HG03457 (cell line): ENCODE results near the gene EMILIN1.

Experiments
- ATAC-seq: cut with Tn5 transposase; IDR thresholded peaks from one replicate; pipeline ENCODE4 v1.9.1; 2021; ENCODE audit warnings: moderate number of reproducible peaks; ENCODE audit not compliant: unreplicated experiment

Gene EMILIN1

DNA sequence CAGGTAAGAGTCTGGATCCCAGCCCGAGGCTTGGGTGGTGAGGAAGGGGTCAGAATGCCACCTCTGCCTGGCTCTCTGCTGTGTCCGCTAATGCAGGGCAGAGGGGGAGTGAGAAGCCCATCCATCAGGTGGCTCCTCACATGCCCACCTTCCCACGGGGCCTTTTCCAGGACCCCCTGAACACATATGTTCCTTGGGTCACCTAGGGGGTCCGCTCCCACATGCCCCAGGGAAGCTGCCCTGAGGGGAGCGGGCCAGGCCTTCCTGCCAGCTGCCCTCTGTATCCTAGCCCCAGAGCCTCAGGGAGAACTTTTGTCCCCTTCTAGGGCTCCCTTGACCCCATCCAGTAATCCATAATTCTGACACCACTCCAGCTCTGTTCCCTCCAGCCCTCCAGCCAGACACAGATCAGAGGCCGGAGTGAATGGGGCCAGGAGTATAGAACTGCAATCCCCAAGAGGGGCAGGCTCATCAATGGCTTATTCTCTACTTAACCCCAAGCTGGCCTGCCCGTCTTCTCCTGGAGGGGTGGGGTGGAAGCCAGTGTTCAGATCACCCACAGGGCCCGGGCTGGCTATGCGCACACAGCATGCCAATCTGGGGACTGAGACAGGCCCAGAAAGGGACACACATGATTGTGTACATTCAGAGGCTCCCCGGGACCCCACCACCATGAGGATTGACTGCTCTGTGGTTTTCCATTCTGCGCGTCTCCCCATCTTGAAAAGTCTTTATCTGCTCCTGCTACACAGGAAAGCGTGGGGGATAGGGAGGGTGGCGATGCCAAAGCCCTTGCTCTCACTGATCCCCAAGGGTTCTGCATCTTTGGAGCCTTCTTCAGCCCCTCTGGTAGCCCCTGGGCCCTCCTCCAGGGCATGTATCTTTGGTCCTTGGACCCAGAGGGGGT lies 1.1 kb downstream of the EMILIN1 start:
- ATAC-seq, result no peak

DNA sequence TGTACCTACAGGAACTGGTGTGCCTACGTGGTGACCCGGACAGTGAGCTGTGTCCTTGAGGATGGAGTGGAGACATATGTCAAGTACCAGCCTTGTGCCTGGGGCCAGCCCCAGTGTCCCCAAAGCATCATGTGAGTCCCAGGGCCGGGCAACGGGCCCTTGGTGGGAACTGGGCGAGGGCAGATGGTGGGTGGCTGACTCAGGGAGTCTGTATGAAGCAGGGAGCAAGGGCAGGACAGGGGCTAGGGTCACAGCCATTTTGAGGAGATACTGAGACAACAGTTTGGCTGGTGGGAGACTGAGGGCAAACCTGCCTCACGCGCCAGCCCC lies 1.7 kb downstream of the EMILIN1 start:
- ATAC-seq, result no peak

DNA sequence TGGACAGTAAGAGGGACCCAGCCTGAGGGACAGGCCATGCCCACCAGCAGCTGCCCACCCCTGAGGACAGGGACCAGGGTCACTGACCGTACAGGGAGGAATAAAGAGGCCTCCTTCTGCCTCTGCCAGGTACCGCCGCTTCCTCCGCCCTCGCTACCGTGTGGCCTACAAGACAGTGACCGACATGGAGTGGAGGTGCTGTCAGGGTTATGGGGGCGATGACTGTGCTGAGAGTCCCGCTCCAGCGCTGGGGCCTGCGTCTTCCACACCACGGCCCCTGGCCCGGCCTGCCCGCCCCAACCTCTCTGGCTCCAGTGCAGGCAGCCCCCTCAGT lies 2.2 kb downstream of the EMILIN1 start:
- ATAC-seq, result no peak

DNA sequence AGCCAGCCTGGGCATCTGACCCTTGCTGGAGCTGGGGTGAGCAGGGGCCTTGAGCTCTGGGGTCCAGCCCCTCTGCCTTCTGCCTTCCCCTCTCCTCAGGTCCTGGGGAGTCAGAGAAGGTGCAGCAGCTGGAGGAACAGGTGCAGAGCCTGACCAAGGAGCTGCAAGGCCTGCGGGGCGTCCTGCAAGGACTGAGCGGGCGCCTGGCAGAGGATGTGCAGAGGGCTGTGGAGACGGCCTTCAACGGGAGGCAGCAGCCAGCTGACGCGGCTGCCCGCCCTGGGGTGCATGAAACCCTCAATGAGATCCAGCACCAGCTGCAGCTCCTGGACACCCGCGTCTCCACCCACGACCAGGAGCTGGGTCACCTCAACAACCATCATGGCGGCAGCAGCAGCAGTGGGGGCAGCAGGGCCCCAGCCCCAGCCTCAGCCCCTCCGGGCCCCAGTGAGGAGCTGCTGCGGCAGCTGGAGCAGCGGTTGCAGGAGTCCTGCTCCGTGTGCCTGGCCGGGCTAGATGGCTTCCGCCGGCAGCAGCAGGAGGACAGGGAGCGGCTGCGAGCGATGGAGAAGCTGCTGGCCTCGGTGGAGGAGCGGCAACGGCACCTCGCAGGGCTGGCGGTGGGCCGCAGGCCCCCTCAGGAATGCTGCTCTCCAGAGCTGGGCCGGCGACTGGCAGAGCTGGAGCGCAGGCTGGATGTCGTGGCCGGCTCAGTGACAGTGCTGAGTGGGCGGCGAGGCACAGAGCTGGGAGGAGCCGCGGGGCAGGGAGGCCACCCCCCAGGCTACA lies 3.8 kb downstream of the EMILIN1 start:
- no peak for ATAC-seq

DNA sequence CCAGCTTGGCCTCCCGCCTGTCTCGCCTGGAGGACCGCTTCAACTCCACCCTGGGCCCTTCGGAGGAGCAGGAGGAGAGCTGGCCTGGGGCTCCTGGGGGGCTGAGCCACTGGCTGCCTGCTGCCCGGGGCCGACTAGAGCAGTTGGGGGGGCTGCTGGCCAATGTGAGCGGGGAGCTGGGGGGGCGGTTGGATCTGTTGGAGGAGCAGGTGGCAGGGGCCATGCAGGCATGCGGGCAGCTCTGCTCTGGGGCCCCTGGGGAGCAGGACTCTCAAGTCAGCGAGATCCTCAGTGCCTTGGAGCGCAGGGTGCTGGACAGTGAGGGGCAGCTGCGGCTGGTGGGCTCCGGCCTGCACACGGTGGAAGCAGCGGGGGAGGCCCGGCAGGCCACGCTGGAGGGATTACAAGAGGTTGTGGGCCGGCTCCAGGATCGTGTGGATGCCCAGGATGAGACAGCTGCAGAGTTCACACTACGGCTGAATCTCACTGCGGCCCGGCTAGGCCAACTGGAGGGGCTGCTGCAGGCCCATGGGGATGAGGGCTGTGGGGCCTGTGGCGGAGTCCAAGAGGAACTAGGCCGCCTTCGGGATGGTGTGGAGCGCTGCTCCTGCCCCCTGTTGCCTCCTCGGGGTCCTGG lies 4.5 kb downstream of the EMILIN1 start:
- no peak for ATAC-seq

DNA sequence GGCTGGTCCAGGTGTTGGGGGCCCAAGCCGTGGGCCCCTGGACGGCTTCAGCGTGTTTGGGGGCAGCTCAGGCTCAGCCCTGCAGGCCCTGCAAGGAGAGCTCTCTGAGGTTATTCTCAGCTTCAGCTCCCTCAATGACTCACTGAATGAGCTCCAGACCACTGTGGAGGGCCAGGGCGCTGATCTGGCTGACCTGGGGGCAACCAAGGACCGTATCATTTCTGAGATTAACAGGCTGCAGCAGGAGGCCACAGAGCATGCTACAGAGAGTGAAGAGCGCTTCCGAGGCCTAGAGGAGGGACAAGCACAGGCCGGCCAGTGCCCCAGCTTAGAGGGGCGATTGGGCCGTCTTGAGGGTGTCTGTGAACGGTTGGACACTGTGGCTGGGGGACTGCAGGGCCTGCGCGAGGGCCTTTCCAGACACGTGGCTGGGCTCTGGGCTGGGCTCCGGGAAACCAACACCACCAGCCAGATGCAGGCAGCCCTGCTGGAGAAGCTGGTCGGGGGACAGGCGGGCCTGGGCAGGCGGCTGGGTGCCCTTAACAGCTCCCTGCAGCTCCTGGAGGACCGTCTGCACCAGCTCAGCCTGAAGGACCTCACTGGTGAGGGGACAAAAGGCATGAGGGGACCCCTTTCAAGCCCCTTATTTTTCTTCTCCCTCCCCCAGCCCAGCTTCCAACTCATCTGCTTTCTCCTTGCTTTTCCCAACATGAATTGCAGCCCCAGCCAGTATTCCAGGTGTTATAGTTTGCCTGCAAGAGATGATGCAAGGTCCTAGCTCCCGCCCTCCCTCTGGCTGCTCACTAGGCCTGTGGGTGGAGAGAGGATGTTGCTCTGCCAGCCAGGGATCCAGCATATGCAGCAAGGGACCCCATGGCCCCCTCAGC lies 5.2 kb downstream of the EMILIN1 start:
- ATAC-seq, result no peak

DNA sequence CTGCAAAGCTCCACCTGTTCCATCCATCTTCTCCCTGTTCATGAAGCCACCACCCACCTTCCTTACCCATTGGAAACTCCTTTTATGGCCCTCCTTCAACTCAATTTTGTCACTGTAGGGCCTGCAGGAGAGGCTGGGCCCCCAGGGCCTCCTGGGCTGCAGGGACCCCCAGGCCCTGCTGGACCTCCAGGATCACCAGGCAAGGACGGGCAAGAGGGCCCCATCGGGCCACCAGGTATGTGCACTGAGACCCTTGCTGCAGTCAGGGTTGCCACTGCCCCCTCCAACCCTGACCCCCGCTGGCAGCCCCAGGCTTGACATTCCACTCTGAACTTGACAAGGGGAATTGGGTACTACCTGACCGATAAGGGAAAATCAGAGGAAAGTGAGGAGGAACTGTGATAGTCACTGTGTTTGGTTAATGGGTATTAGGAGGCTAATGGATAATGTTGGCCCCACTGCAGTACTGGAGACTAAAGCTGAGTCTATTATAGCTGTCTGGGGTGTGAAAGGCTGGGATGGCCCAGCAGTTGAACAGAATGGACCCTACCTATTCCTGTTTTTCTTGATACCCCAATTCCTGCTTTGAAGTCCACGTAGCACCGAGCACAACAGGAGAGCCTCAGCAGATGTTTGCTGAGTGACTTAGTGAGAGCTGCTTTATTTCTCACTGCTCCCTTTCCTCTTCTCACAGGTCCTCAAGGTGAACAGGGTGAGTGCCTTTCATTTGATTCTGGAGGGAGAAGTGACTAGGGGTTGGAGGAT lies 6.1 kb downstream of the EMILIN1 start:
- ATAC-seq, result no peak

DNA sequence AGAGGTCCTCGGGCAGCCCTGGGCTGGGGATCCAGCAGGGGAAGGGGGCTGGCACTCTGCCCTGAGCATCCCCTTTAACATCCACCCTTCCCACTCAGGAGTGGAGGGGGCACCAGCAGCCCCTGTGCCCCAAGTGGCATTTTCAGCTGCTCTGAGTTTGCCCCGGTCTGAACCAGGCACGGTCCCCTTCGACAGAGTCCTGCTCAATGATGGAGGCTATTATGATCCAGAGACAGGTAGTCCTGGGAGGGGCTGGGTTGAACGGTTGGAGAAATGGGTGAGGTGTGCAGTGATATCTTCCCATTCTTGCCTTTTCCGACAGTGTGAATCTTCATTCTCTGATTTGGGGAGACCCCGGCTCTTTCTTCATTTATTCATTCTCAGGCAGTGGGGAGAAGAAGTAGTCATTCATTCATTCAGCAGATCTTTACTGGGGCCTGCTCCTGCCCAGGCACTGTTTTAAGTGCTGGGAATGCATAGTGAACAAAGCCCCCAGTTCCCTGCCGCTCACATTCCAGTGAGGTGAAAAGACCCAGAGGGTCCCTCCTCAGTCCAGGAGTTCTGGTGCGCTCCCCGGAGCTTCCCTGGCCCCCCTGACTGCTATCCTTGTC lies 6.8 kb downstream of the EMILIN1 start:
- no peak for ATAC-seq

DNA sequence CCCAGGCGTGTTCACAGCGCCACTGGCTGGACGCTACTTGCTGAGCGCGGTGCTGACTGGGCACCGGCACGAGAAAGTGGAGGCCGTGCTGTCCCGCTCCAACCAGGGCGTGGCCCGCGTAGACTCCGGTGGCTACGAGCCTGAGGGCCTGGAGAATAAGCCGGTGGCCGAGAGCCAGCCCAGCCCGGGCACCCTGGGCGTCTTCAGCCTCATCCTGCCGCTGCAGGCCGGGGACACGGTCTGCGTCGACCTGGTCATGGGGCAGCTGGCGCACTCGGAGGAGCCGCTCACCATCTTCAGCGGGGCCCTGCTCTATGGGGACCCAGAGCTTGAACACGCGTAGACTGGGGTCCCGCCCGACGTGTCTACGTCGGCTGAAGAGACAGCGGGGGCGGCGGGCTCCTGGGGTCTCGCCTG lies 7.3 kb downstream of the EMILIN1 start:
- ATAC-seq, result no peak

DNA sequence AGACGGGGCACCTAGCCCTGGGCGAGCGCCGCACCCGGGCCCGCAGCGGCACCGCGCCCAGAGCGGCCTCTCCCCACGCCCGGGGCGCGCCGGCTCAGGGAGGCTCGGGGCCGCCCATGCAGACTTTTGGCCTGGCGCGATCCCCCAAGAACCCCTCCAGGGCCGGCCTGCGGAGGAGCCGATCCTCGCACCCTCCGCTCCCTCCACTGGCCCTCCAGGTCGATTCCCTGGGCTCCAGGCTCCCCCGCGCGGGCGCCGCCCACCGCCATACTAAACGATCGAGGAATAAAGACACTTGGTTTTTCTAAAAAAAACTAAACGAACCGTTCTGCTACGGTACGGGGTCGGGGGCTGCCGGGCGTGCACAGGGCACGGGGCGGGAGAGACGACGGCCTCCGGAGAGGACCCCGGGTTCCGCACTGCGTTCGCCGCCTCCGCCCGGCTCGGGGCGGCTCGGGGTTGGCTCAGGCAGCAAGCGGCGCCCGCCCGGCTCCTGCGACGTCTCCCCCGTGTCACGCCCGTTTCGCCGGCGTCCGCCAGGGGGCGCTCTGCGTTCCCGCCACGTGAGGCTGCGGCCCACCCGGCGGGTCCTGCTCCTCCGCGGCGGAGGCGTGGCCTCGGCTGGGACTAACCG lies 7.8 kb downstream of the EMILIN1 start:
- ATAC-seq, result peak; percentile 54

DNA sequence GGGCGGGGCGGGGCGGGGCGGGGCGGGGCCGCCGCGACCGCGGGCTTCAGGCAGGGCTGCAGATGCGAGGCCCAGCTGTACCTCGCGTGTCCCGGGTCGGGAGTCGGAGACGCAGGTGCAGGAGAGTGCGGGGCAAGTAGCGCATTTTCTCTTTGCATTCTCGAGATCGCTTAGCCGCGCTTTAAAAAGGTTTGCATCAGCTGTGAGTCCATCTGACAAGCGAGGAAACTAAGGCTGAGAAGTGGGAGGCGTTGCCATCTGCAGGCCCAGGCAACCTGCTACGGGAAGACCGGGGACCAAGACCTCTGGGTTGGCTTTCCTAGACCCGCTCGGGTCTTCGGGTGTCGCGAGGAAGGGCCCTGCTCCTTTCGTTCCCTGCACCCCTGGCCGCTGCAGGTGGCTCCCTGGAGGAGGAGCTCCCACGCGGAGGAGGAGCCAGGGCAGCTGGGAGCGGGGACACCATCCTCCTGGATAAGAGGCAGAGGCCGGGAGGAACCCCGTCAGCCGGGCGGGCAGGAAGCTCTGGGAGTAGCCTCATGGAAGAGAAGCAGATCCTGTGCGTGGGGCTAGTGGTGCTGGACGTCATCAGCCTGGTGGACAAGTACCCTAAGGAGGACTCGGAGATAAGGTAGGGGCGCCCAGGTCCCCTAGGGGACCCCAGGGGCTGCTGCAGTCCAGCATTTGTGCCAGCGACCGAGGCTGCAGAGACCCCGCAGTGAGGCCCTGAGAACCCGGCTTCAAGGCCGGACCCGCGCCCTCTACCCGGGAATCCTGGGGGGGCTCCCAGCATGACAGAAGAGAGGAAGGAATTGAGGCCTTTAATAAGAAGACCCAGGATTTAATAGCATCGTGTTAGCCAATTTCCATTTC lies 8.5 kb downstream of the EMILIN1 start, which contains the start of gene KHK:
Gene KHK, plus strand, starts transcription at position 49 of the 870 bp plus-strand sequence. Its CDS starts 488 bp downstream, at position 537.
- no peak for ATAC-seq

DNA sequence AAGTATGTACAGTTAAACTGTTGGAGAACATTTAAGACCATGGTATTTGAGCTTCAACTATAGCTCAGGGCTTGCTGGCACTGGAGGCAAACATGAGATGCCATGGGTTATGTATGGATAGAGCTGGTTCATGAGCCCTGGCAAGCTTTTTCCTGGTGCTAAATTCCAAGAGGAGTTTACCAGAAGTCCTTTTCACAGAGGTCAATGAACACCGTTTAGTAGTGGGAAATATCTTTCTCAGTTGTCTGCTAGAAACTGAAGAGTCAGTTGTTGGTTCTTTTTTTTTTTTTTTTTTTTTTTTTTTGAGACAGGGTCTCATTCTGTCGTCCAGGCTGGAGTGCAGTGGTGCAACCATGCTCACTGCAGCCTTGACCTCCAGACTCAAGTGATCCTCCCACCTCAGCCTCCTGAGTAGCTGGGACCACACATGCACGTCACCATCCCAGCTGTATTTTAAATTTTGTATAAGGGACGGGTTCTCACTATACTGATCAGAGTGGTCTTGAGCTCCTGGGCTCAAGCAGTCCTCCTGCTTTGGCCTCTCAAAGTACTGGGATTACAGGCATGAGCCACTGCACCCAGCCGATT lies 9.5 kb downstream of the EMILIN1 start:
- no peak for ATAC-seq

DNA sequence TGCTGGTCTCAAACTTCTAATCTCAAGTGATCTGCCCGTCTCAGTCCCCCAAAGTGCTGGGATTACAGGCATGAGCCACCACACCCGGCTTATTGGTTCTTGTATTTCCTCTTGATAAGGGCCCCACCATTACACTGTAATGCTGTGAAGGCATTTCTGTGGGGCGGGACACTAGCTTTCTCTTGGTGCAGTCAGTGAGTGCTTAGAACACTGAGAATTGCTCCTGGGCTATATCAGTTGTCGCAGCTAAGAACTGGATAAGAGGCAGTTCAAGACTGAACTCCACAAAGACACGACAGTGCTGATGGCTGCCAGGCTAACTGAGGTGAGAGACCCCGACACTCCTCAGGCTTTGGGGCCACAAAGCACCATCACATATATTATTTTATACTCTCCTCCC lies 10.2 kb downstream of the EMILIN1 start:
- no peak for ATAC-seq

DNA sequence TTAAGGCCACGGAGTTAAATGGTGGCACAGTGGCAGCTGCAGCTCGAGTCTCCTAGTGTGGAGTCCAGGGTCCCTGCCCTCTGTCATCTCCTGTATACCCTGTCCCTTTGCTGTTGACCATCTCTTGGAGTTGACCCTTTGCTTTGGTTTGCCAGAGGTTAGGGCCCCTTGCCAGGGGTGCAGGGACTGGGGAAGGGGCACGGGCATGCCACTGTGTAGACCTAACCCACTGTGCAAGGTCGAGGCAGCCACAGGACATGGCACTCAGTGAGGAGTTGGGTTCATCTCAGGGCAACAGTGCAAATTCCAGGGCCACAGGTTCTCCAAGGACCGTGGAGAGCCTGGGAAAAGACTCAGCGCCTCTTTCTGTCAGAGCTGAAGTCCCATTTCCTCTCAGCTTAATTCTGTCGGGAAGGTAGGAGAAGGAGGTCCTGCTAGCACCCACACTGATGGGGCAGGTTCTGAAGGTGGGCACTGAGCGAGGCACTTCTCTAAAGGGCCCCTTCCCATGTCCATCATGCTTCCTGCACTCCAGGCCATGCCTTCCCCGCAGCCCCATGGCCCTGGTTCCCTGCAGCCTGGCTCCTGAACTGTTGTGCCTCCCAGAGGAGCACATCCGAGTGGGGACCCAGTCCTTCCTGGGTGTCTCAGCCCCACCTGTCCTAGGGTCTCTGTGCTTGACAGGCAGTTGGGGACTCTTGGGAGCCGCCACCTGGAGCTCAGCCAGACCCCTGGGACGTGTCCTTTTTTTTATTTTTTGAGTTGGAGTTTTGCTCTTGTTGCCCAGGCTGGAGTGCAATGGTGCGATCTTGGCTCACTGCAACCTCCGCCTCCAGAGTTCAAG lies 10.9 kb downstream of the EMILIN1 start:
- no peak for ATAC-seq

DNA sequence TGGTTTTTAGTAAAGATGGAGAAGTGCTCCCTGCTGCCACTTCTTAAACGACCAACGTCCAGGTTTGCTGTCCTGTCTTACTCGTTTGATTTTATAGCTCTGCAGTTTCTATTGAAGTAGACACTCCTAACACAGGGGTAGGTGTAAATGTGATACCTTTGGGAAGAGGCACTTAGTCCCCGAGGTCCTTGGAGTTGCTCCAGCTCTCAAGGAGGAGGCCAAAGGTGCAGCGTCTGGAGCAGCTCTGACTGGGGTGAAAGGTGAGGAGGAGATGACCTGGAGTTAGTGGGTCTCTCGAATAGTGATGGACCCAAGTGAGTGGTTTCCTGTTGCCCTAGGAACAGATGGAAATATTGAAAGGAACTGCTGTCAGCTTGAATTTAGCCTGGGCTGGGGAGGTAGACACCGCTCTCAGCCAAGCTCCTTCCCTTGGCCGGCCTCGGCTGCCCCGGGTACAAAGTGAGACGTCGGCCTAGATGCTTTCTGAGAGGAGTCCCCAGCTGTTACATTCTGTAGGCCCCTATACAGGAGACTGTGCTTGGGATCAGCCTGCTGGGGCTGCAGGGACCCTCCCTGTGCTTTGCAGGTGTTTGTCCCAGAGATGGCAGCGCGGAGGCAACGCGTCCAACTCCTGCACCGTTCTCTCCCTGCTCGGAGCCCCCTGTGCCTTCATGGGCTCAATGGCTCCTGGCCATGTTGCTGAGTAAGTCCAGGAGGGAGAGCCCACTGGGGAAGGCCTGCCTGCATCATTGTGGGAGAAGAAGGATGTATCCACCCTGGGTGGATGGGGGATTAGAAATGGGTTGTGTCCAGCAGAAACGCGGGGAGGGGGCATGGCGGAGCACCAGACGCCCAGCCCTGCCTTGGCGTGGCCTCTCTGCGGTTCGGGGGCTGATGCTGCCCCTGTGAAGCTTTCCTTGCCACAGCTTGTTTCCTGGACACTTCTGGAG lies 13.6 kb downstream of the EMILIN1 start:
- ATAC-seq, result no peak
